Skeletal muscle tissue (tissue), 4 donors: Measurements from ENCODE around the gene L1CAM. TPM values are rescaled to one million over a fixed set of nuclear protein-coding genes. Genes with fewer than 3 reads are reported as not detected.

Source experiments
- H3K27ac ChIP-seq: one replicate; pipeline ENCODE4 v1.7.0; 2013; ENCODE audit warnings: mild to moderate bottlenecking, low read depth, low read length, inconsistent platforms
- H3K27me3 ChIP-seq, 3 donors: one replicate each; pipeline ENCODE4 v1.7.0; 2013; ENCODE audit warnings: low read length in 3 of 3; ENCODE audit not compliant: control insufficient read depth in 3 of 3, insufficient read depth in 3 of 3
- H3K36me3 ChIP-seq, 3 donors: one replicate each; pipeline ENCODE4 v1.7.0; 2013; ENCODE audit warnings: low read length in 3 of 3; ENCODE audit not compliant: control insufficient read depth in 3 of 3, insufficient read depth in 3 of 3
- H3K4me1 ChIP-seq, 3 donors: one replicate each; pipeline ENCODE4 v1.7.0; 2013; ENCODE audit warnings: low read length in 3 of 3, mild to moderate bottlenecking in 3 of 3; ENCODE audit not compliant: control insufficient read depth in 3 of 3, insufficient read depth in 3 of 3
- H3K4me3 ChIP-seq, 3 donors: one replicate each; pipeline ENCODE4 v1.7.0; 2013; ENCODE audit warnings: low read length in 3 of 3
- H3K9ac ChIP-seq, 3 donors: one replicate each; pipeline ENCODE4 v1.7.0; 2013; ENCODE audit warnings: low read length in 3 of 3, mild to moderate bottlenecking in 3 of 3, moderate library complexity in 2 of 3, low read depth in 1 of 3
- H3K9me3 ChIP-seq, 3 donors: one replicate each; pipeline ENCODE4 v1.7.0; 2013; ENCODE audit warnings: low read length in 3 of 3; ENCODE audit not compliant: control insufficient read depth in 3 of 3
- total RNA-seq: library from RNA; depleted of rRNA; stranded (reverse); fragments of >200 nt; gene quantifications from one replicate; pipeline ENCODE4 v1.2.3, GENCODE V29; 2014
- donor health status: Osteomylitis.

Gene L1CAM
- total RNA-seq, 1 donor from 2014 or later, result 1.6 TPM

DNA sequence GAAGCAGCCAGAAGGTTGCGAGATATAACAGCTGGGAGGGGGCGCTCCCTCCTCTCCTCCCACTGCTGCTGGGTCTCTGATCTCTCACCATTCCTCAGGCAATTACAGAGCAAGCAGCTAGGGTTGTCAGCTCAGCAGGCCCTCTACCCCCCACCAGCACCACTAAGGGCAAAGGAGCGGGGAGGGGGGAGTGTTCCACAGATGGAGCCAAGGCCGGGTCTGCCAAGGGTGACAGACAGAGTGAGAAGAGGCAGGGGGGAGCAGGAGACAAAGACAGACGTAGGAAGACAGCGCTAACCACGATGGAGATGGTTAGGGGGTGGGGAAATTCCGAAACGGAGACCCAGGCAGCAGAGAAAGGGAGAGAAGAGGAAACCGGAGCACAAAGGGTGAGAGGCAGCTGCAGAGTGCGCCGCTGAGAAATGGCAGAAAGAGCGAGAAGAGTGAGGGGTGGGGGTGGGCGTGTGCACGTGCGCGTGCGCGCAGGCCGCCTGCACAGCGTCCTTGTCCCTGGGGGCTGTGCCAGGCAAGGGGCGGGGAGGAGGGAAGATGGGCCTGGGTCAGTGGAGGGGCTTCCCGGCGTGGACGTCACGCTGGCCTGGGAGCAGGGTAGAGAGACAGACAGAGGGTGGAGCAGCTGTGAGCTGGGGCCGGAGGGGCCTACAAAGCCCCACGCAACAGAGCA lies 6.9 kb downstream of the L1CAM start:
- no peak overlapping the region for H3K4me3 ChIP-seq
- no peaks in the 10 kb centered on the region for H3K36me3 ChIP-seq
- H3K9ac ChIP-seq, result no peak overlapping the region
- H3K9me3 ChIP-seq, result no peaks in the 10 kb centered on the region
- peaks cover 18 to 50% (median 19%) of the 10 kb centered on the region in 3 donors for H3K27me3 ChIP-seq
- H3K4me1 ChIP-seq, result no peaks in the 10 kb centered on the region
- H3K27ac ChIP-seq, result no peak overlapping the region

DNA sequence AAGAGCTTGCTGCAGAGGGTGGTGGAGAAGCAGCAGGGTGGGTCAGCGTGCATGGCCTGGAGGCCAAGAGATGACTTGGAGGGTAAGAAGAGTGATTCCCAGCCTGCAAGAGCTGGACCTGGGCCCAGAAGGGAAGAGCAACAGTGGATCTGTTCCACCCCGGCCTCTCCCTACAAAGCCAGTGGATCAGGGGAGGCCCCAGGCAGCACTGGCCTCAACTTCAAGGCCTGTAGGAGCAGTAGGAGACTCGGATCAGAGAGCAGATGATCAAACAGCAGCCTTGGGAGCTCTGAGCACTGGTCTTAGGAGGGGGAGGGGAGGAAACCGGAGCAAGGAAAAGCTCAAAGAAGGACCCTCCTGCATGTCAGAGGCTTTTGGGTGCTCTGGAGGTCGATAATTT lies 7.6 kb downstream of the L1CAM start:
- H3K27me3 ChIP-seq, result peaks cover 11 to 43% (median 12%) of the 10 kb centered on the region in 3 donors
- no peak overlapping the region for H3K27ac ChIP-seq
- H3K36me3 ChIP-seq, result no peaks in the 10 kb centered on the region
- H3K9ac ChIP-seq, result no peak overlapping the region
- H3K9me3 ChIP-seq, result no peaks in the 10 kb centered on the region
- no peak overlapping the region for H3K4me3 ChIP-seq
- no peaks in the 10 kb centered on the region for H3K4me1 ChIP-seq

DNA sequence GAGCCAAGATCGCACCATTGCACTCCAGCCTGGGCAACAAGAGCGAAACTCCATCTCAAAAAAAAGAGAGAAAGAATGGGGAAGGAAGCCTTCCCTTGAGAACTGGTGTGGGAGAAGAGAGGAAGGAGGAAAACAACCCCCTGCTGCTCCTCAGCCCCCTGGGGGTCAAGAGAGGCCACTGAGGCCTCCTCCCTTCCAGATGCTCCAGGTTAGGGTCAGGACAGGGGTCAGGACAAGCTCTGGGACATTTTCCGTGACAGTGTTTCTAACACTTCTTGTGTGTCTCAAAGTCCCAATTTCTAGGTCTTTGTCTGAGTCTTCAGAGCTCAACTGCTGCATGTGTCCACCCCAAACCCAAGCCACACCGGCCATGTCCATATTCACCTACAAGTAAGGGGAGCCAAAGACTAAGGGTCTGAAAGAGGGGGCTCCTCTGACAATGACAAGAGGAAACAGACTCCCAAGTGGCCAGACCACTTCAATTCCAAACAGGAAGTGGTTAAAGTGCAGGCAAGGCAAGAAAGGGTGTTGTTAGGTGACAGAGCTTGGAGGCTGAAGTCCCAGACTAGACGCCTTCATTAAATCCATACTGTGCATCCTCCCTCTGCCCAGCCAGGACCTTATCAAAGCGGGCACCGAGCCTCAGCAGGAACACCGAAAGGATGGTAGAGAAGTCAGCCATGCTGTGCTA lies 8.3 kb downstream of the L1CAM start:
- H3K36me3 ChIP-seq, result no peaks in the 10 kb centered on the region
- peaks cover 5 to 45% (median 11%) of the 10 kb centered on the region in 3 donors for H3K27me3 ChIP-seq
- H3K9me3 ChIP-seq, result no peaks in the 10 kb centered on the region
- no peak overlapping the region for H3K27ac ChIP-seq
- H3K4me3 ChIP-seq, result no peak overlapping the region
- no peaks in the 10 kb centered on the region for H3K4me1 ChIP-seq
- H3K9ac ChIP-seq, result no peak overlapping the region

DNA sequence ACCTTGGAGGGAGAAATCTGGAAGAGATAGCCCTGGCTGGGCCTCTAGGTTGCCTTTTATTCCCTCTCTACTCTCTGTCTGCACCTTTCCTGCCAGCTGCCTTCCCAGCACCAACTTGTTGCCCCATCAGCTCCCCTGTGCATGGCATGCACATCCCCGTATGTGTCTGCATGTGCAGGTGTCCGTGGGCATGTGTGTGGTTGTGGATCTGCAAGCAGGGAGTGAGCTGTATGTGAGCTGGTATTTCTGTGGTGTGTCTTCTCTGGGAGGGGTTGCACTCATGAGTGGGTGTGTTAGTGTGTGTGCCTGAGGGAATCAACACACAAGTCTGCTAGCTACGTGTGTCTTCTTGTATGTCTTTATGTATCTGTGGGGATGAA lies 9.9 kb downstream of the L1CAM start:
- Histone ChIP-seq H3K4me3 (no peak overlapping the region), H3K9ac (no peak overlapping the region), H3K27me3 (peaks cover 0 to 37% (median 5%) of the 10 kb centered on the region in 3 donors), H3K27ac (no peak overlapping the region), H3K9me3 (no peaks in the 10 kb centered on the region), H3K4me1 (no peaks in the 10 kb centered on the region), H3K36me3 (no peaks in the 10 kb centered on the region)

DNA sequence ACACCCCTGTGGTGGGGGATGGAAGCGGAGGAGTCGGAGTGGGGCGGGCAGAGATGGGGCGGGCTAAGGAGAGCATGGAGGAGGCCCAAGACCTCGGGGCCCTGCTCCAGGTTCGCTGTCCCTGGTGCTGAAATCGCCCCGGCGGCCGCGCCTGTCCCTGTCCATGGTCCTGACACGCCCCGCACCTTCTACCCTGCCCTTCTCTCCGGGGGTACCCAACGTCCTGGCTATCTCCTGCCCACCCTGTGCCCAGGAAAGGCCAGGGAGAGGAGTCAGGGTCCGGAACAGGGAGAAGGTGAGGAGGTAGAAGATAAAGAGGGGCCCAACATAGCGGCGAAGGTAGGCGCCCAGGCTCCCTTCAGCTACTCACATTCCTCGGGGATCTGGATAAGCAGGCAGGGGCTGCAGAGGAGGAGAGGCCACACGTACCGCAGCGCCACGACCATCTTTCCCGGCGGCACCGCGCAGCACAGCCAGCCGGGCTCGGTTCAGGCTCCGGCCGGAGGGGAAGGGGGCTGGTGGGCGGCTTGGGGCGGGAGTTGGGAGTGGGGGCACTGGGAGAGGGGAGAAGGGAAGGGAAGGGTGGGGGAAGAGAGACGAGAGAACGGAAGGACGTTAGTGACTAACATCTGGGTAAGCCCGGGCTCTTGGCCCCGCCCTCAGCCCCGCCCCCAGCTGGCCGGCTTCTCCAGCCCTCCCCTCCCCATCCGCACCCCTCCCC lies 10.4 kb downstream of the L1CAM start:
- Histone ChIP-seq H3K27me3 (peaks cover 4 to 31% (median 5%) of the 10 kb centered on the region in 3 donors), H3K36me3 (no peaks in the 10 kb centered on the region), H3K9me3 (no peaks in the 10 kb centered on the region), H3K27ac (no peak overlapping the region), H3K4me1 (no peaks in the 10 kb centered on the region), H3K9ac (no peak overlapping the region), H3K4me3 (no peak overlapping the region)

DNA sequence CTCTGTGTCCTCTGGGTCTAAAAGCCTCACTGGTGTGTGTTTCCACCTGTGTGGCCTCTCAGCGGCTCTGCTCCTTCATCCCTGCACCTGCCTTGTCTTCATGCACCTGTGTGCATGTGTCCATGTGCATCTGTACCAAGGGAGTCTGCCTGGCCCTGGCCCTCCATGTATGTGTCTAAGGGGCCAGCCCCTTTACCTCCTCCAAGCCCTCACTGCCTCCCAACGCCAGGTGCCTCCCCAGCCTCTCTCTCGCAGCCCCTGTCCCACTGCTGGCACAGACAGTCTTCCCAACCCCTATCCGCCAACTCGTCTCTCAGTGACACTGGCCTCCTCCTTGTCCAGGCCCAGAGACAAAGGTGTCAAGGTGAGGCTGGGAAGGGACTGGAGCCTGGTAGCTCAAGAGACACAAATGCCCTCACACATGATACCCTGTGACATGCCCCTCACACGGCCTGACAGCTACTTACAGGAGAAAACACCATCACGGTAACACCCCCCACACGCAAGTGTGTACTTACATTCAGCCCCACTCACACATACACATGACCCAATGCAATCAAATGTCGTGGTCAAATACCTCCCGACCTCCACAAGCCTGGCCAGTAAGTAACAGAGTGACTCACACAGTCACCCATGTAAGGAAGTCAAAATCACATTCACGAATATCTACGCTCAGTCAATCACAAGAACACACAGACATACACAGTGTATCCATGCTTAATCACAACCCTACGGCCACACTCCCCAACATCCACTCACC lies 11.4 kb downstream of the L1CAM start:
- H3K9me3 ChIP-seq, result no peaks in the 10 kb centered on the region
- H3K27me3 ChIP-seq, result peaks cover 5 to 26% (median 9%) of the 10 kb centered on the region in 3 donors
- no peak overlapping the region for H3K9ac ChIP-seq
- no peak overlapping the region for H3K4me3 ChIP-seq
- H3K4me1 ChIP-seq, result no peaks in the 10 kb centered on the region
- H3K27ac ChIP-seq, result no peak overlapping the region
- no peaks in the 10 kb centered on the region for H3K36me3 ChIP-seq

DNA sequence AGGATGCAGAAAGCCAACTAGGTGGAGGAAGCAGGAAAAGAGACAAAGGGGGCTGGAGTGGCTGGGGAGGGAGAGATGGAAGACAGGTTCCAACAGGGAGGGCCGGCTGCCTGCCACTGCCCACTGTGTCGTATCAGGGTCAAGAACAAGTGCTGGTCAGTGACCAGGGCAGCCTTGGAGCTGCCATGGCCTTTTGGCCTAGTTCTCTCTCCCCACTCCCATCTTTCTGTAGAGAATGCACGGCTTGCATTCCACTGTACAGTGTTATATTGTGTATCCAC lies 11.9 kb downstream of the L1CAM start:
- no peak overlapping the region for H3K9ac ChIP-seq
- no peaks in the 10 kb centered on the region for H3K36me3 ChIP-seq
- no peak overlapping the region for H3K4me3 ChIP-seq
- no peaks in the 10 kb centered on the region for H3K9me3 ChIP-seq
- no peak overlapping the region for H3K27ac ChIP-seq
- peaks cover 3 to 31% (median 9%) of the 10 kb centered on the region in 3 donors for H3K27me3 ChIP-seq
- H3K4me1 ChIP-seq, result no peaks in the 10 kb centered on the region

DNA sequence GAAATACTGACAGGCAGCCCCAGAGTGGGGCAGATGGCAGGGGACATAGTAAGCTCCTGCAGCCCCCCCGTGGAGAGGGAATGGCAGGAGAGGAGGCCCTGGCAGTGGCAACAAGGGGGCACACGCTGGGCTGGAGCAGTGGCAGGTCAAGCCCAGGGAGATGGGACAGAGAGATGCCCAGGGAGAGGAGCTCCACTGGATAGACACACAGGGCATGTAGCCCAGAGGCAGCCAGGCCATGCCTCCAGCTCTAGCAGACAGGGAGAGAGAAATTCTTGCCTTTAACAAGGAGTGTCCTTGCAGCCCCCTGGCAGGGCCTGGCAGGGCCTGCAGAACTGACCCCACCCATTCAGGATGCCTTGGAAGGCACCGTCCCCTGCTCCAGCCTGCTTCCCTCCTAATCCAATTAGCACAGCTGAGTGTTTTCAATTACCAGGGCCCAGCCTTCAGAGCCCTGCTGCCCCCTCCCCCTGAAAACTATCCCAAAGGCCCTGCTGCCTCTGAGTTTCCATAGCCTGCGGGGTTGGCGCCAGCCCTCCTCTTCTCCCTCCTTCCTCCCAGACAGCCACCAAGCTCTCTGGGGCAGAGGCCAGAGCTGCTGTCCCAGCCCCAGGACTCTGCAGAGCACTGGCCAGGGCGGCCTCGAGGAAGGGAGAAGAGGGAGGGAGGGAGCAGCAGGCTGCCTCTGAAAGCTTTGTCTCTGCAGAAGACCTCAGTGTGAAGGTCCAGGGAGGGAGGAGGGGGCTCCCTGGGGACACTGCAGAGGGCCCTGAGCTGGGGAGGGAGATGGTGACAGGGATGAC lies 12.5 kb downstream of the L1CAM start:
- Histone ChIP-seq H3K27ac (no peak overlapping the region), H3K9ac (no peak overlapping the region), H3K27me3 (peaks cover 0 to 33% (median 9%) of the 10 kb centered on the region in 3 donors), H3K36me3 (no peaks in the 10 kb centered on the region), H3K4me1 (no peaks in the 10 kb centered on the region), H3K9me3 (no peaks in the 10 kb centered on the region), H3K4me3 (no peak overlapping the region)
